SH-SY5Y (cell line): ENCODE results near the gene HNRNPAB.

Experiments used
- GATA2 ChIP-seq: IDR thresholded peaks from 2 replicates; pipeline ENCODE4 v1.6.1; 2011; ENCODE audit warnings: mild to moderate bottlenecking, low read depth, low read length
- GATA3 ChIP-seq: IDR thresholded peaks from 2 replicates; pipeline ENCODE4 v1.6.1; 2011; ENCODE audit warnings: low read depth, mild to moderate bottlenecking, low read length, moderate library complexity

The HNRNPAB gene

DNA sequence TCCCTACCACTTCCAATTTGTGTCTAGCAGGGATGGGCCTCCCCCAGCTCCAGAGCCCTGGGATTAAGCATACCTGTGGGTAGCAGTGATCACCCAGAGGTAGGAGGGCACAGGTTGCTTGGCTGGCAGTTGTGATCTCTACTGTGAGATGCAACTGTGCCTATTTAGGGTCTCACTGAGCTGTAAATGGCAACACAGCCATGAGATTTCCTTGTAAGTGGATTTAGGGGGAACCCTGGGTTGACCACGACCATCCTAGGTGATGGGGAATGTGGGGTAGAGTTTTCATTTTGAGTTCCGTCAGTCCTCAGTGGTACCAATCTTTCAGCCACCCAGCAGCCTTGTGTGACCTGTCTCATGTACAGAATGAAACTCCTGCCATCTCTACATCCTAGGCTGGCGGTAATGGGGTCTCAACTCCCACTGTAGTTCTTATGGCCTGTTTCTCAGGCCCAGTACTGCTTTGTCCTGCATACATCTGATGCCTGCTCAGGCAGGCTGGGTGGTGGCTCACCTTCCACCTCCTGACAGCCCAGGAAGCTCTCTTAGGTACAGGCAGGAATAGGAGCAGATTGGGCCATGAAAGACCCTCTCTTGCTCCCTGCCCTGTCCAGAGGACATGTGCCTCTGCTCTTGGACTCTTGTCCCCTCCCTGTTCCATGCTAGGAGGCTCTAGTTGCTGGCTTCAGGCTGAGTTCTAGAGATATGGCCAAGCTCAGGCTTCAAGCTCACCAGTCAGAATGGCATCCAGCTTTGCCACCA lies 8.1 kb downstream of the HNRNPAB start:
- TF ChIP-seq GATA3 = no peak
- TF ChIP-seq GATA2 = no peak

DNA sequence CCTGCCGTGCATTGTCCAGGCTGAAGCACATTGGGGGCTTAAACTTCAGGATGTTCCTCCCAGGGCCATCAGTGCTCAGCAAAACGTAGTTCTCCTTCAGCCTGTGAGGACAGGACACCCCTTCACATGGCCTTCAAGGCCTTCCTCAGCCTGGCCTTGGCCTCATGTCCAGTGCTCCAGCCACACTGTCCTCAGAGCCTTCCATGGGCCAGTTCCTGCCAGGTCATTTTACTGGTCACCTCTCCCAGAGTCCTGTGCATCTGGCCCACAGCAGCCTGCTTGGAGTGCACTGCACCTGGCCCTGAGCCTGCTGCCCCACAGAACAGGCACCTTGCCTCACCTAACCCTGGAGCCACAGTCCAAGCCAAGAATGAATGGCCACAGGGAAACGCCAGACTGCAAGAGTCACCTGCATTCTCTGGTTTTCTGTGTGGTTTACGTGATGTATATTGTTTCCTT lies 8.7 kb downstream of the HNRNPAB start:
- no peak for TF ChIP-seq GATA2
- no peak for TF ChIP-seq GATA3

DNA sequence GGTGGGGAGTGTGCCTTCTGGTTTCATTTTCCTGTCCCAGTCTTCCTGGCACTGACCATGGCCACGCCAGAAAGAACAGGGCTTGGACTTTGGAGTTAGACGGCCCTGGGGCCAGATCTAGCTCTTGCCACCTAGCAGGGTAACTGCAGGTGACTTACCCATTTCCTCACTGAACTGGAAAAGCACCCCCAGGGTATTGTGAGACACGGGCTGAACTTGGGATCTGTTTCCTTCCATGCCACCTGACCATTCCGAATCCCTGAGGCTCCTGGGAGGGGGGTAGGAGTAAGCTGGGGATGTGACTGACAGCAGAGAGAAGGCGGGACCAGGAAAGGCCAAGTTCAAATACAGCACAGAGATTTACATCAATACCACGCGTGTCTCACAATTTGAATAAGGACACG lies 9.4 kb downstream of the HNRNPAB start:
- TF ChIP-seq GATA3 = no peak

DNA sequence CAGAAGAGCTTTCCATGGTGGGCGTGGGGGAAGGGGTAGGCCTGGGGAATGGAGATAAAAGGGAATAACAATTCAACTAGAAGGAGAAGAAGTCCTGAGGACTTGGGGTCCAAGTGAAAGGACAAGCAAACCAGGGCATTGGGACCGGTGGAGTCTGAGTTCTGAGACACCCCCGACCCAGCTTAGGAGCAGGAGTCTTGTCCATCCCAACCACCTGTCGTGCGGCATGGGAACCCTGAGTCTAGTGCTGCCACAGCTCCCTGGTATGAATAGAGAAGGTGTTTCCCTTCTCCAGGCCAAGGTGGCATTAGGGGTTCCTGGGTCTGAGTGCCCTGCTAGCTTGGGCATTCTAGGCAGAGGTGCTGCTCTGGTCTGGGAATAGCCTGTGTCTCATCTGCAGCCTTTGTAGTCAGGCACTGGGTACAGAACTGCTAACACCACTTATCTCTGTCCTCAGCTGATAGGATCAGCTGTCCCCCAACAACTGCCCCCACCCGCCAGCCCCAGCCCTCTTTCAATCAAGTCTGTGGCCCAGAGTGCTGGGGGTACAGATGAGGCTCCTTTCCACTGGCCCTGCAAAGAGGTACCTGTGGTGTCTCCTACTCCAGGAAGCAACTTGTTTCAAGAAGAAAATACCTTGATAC lies 9.9 kb downstream of the HNRNPAB start:
- TF ChIP-seq GATA2 (no peak), GATA3 (no peak)

DNA sequence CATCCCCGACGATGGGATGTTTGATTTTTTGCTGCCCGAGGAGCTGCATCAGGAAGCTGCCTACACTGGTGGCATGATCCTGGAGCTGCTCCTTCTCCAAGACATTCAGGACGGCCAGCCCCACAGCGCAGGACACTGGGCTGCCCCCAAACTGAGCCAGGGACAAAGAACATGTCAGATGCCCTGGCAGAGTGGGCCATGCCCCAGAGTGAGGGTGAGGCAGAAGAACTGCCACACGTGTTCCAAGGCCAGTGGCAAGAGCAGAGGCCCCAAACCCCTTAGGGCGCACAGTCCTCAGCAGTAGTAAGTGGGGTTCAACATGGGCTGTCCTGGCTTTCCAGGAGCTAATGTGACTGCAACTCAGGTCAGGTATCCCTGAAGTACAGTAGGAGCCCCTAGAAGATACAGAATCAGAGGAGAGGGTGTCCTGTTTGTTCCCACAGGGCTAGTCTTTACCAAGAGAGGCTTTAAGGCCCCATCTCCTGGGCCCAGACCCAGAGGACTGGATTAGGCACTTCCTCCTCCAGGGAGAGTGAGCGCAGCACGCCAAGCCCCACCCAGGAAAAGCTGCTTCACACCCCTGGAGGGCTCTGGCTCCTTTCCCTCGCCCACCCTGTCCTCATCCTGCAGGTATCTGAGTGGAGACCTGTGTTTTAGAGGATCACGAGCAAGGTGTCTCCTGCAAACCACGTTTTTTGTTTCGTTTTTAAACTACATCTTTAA lies 11.1 kb downstream of the HNRNPAB start:
- no peak for TF ChIP-seq GATA3
- TF ChIP-seq GATA2 = no peak

DNA sequence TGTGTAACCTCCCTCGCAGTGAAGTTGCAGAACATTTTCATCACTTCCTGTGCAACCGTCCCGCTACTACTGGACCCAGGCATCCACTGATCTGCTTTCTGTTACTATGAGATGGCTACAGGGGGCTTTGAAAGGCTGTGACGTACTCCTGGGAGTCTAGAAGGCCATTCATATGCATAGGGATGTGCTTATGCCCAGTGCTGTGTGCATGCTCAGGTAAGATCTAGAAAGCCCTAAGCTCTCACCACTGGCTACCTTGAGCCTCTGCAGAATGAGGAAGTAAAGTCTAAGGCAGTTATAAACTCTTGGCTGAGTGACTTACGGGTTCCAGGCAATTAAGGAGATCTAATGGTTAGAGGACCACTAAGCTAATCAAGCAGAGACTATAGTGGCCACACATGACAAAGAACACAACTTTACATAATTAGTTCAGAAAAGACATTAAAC lies 11.8 kb downstream of the HNRNPAB start:
- TF ChIP-seq GATA3 (no peak), GATA2 (no peak)

DNA sequence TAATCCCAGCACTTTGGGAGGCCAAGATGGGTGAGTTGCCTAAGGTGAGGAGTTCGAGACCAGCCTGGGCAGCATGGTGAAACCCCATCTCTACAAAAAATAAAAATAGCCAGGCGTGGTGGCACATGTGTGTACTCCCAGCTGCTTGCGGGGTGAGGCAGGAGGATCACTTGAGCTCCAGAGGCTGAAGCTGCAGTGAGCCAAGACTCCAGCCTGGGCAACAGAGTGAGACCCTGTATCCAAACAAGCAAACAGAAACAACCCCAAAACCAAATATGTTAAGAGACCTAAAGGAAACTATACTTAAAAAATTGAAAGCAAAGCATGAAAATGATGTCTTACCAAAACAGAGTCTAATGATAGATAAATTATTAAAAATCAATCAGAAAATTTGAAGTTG lies 12.4 kb downstream of the HNRNPAB start:
- TF ChIP-seq GATA3 (no peak), GATA2 (no peak)

DNA sequence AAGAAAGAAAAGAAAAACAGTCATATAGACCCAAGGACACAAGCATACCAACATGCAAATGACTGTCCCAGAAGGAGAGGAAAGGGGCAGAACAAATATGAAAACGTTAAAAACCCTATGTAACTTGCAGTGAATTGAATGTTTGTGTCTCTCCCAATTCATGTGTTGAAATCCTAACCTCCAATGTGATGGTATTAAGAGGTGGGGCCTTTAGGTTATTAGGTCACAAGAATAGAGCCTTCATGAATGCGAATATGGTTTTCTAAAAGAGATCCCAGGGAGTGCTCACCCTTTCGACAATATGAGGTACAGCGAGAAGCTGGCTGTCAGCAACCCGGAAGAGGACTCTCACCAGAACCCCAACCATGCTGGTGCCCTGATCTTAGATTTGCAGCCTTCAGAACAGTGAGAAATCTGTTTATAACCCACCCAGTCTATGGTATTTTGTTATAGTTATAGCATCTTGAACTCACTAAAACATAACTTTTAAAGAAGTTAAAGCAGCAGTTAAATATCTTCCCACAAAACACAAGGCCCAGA lies 14.0 kb downstream of the HNRNPAB start:
- TF ChIP-seq GATA3 (no peak), GATA2 (no peak)

DNA sequence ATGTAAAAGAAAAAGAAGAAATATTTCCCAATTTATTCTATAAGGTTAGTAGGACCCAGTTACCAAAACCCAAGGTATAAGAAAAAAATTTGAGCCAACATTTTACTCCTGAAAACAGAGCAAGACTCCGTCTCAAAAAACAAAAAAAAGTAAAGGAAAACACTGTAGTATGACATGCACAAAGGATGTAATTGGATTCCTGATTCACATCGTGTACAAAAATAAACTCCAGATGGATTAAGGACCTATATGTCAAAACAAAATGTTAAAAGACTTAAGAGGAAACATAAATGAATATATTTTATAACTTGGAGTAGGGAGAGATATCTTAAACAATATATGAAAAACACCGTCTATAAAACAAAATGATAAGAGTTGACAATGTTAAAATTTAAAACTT lies 14.5 kb downstream of the HNRNPAB start:
- TF ChIP-seq GATA2 = no peak
- TF ChIP-seq GATA3 = no peak

DNA sequence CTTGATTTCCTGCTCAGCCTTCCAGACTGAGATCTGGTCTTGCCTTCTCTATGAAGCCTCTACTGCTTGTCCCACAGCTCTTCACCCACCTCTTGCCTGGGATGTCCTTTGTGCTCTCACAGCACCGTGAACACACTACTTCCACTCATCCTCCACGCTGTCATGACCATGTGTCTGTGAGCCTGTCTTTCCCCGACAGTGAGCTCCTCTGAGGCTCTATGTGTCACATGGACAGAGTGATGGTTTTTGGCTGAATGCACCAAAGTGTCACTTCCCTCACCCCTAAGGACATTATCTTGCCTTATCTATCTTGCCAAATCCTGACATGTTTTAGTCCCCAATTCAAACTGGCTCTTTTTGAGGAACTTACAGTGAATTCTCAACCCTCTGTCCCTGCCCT lies 16.9 kb downstream of the HNRNPAB start:
- TF ChIP-seq GATA2 (no peak), GATA3 (no peak)

DNA sequence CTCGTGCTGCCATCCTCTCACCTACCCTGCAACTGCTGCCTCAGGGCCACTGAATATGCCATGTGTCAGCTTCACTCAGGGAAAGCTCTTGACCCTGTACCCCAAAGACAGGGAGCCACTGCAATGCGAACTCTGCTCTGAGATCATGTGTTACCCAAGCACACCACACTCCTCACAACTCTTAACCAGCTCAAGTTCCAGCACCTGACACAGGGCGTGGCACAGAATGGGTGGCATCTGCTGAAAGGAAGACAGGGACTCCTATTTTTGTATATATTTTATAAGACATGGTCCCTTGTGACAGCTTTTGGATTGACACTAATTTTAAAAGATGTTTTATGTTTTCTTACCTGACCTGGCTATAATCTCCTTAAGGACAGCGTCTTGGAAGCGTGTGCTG lies 17.5 kb downstream of the HNRNPAB start:
- TF ChIP-seq GATA3 = no peak
- TF ChIP-seq GATA2 = no peak

DNA sequence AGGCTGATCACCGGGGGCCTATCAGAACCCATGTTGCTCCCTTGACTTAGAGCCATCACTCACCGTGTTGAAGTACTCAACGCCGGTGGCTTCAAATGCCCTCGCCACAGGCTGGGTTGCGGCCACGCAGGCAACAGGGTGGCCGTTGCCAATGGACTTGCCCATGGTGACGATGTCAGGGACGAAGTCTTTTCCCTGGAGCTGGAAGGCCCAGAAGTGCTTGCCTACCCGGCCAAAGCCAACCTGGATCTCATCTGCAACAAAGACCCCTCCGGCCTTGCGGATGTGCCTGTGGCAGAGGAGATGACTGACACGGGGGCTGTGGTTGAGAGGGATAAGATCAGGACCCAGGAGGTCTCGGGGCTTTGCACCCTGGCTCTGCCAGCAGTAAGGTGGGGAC lies 18.0 kb downstream of the HNRNPAB start:
- TF ChIP-seq GATA2 = no peak
- TF ChIP-seq GATA3 = no peak

DNA sequence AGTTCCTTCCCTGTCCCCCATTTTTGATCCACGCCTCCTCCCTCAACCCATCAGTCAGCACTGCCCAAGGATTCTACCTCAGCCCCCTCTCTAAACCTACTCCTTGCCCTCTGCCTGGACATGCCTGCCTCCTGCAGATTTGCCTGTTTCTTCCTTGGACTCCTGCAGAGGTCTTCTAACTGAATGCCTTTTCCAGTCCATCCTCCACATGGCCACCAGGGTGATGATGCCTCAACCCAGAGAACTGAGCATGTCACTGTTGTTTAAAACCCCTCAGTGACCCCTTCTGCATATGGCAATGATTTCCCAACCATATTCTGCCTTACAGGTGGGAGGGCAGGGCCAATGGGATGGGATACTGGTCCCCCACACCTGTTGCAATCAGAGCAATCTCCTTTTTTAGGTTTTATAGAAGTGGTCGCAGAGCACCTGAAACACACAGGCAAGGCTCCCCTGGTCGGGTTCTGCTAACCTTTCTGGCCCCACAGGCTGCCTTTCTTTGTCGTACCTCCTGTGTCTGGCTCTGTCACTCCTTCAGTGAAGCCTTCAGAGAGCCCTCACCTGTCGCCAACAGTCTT lies 19.0 kb downstream of the HNRNPAB start:
- TF ChIP-seq GATA2 = no peak
- no peak for TF ChIP-seq GATA3

DNA sequence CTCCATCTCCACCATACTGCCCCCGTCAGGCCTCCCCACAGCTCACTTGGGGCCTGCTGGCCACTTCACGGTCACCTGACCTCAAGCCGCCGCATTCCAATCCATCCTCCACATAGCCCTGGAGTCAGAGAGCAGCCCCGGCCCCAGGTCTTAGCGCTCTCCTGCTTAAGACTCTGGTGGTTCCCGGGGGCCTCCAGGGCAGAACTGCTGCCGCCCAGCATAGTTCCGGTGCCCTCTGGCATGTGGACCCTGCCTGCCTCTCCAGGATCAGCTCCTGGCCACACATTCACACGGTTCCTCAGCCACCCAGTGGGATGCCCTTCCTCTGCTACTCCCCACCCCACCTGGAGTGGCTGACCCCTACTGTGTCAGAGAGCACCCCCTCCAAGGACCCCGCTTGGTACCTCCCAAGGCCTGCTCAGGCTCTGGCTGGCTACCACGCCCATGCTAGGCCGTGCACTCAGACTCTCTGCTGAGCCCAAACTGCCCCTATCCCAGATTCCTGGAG lies 19.5 kb downstream of the HNRNPAB start:
- TF ChIP-seq GATA2 (no peak), GATA3 (no peak)

DNA sequence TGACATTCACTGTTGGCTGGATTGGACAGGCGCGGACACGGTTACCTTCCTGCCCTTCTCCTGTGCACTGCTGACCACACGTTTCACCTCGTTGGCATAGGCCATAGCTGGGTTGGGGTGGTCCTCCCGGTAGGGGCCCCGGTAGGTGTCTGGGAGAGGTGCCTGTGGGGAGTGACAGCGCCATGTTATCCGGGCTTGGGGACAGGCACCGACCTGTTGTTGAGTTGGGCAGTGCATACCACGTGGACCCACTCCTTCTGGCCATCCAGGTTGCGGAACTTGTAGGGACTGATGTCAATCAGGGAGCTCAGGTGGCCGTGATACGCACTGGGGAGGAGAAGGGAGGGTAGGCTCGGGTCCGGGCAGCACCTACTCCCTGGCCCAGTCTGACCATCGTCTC lies 20.1 kb downstream of the HNRNPAB start:
- TF ChIP-seq GATA2 = no peak
- TF ChIP-seq GATA3 = no peak

DNA sequence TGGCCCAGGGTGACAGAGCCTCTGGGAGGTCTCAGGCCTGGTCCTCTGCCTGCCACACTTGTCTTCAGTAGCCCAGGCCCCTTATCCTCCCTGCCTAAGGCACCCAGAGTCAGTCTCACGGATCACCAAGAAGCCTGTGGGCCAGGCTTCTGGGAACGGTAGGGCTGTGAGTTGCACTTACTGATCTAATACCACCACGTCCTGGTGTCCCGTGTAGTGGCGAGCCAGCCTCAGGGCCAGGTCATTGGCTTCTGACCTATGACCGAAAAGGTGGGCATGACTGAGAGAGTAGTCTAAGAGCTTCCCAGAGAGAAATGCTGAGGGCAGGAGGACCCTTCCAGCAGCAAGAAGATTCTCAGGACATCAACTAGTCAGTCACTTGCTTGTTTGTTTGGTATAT lies 20.8 kb downstream of the HNRNPAB start:
- TF ChIP-seq GATA2 (no peak), GATA3 (no peak)
